Astrocyte (in vitro differentiated cells and primary cell): ENCODE data around the gene WFDC12. TPM values are rescaled to one million over a fixed set of nuclear protein-coding genes. Genes with fewer than 3 reads are reported as not detected.

Source experiments
- DNase-seq: peaks from one replicate; pipeline ENCODE4 v3.0.0-alpha.2; 2010; ENCODE audit warnings: low read depth
- FAIRE-seq: peaks from 2 replicates; lab custom pipeline; 2011; peaks lifted over from hg19 to GRCh38; lab: Jason Lieb, UNC
- H2AFZ ChIP-seq: 2 replicates; pipeline ENCODE4 v1.6.0; 2012; ENCODE audit warnings: low read depth, low read length, inconsistent platforms
- H3K27ac ChIP-seq: 2 replicates; pipeline ENCODE4 v1.5.1; 2011; ENCODE audit warnings: low read depth, low read length, inconsistent platforms
- H3K27me3 ChIP-seq: 2 replicates; pipeline ENCODE4 v1.6.0; 2011; ENCODE audit warnings: low read length, inconsistent platforms; ENCODE audit not compliant: insufficient read depth
- H3K36me3 ChIP-seq: 2 replicates; pipeline ENCODE4 v1.5.1; 2011; ENCODE audit warnings: low read length, inconsistent platforms; ENCODE audit not compliant: insufficient read depth
- H3K4me1 ChIP-seq: 2 replicates; pipeline ENCODE4 v1.5.1; 2011; ENCODE audit warnings: low read length, inconsistent platforms; ENCODE audit not compliant: insufficient read depth
- H3K4me2 ChIP-seq: 2 replicates; pipeline ENCODE4 v1.6.0; 2012; ENCODE audit warnings: low read length, inconsistent platforms
- H3K4me3 ChIP-seq: 2 replicates; pipeline ENCODE4 v1.5.1; 2011; ENCODE audit warnings: low read depth, mild to moderate bottlenecking, low read length, inconsistent platforms; ENCODE audit not compliant: insufficient read depth
- H3K79me2 ChIP-seq: 2 replicates; pipeline ENCODE4 v1.6.0; 2012; ENCODE audit warnings: mild to moderate bottlenecking, low read length, inconsistent platforms; ENCODE audit not compliant: insufficient read depth
- H3K9ac ChIP-seq: 2 replicates; pipeline ENCODE4 v1.6.0; 2012; ENCODE audit warnings: mild to moderate bottlenecking, low read length, inconsistent platforms
- H3K9me3 ChIP-seq: 2 replicates; pipeline ENCODE4 v1.5.1; 2012; ENCODE audit warnings: low read depth, mild to moderate bottlenecking, low read length, inconsistent platforms; ENCODE audit not compliant: insufficient read depth
- H4K20me1 ChIP-seq: 2 replicates; pipeline ENCODE4 v1.6.0; 2012; ENCODE audit warnings: low read length, inconsistent platforms; ENCODE audit not compliant: insufficient read depth
- H3K27ac Mint-ChIP-seq: one replicate; pipeline ENCODE4 v1.8.0; 2021; ENCODE audit warnings: mild to moderate bottlenecking, mixed read lengths; ENCODE audit not compliant: unreplicated experiment
- H3K27me3 Mint-ChIP-seq: one replicate; pipeline ENCODE4 v1.8.0; 2021; ENCODE audit warnings: low read depth, mixed read lengths; ENCODE audit not compliant: unreplicated experiment
- H3K36me3 Mint-ChIP-seq: one replicate; pipeline ENCODE4 v1.8.0; 2021; ENCODE audit warnings: low read depth, mixed read lengths; ENCODE audit not compliant: unreplicated experiment
- H3K4me1 Mint-ChIP-seq: one replicate; pipeline ENCODE4 v1.8.0; 2021; ENCODE audit warnings: low read depth, mixed read lengths; ENCODE audit not compliant: unreplicated experiment
- H3K4me3 Mint-ChIP-seq: one replicate; pipeline ENCODE4 v1.8.0; 2021; ENCODE audit warnings: mild to moderate bottlenecking, moderate library complexity, mixed read lengths; ENCODE audit not compliant: unreplicated experiment
- H3K9me3 Mint-ChIP-seq: one replicate; pipeline ENCODE4 v1.8.0; 2021; ENCODE audit warnings: mild to moderate bottlenecking, mixed read lengths; ENCODE audit not compliant: unreplicated experiment
- EZH2 ChIP-seq: IDR thresholded peaks from 2 replicates; pipeline ENCODE4 v1.6.1; 2012; ENCODE audit warnings: mild to moderate bottlenecking, low read length, inconsistent platforms; ENCODE audit not compliant: insufficient read depth
- total RNA-seq: library from RNA; stranded (reverse); gene quantifications from 2 replicates; pipeline ENCODE4 v1.2.1, GENCODE V29; 2021
- TF ChIP-seq, protein P1 (sequence below): IDR thresholded peaks from 2 replicates; pipeline ENCODE4 v1.5.1; 2011; ENCODE audit warnings: low read depth, mild to moderate bottlenecking, inconsistent platforms, low read length, moderate library complexity; ENCODE audit not compliant: insufficient read depth

Gene WFDC12
- total RNA-seq, 1 donor from 2014 or later: not detected

DNA sequence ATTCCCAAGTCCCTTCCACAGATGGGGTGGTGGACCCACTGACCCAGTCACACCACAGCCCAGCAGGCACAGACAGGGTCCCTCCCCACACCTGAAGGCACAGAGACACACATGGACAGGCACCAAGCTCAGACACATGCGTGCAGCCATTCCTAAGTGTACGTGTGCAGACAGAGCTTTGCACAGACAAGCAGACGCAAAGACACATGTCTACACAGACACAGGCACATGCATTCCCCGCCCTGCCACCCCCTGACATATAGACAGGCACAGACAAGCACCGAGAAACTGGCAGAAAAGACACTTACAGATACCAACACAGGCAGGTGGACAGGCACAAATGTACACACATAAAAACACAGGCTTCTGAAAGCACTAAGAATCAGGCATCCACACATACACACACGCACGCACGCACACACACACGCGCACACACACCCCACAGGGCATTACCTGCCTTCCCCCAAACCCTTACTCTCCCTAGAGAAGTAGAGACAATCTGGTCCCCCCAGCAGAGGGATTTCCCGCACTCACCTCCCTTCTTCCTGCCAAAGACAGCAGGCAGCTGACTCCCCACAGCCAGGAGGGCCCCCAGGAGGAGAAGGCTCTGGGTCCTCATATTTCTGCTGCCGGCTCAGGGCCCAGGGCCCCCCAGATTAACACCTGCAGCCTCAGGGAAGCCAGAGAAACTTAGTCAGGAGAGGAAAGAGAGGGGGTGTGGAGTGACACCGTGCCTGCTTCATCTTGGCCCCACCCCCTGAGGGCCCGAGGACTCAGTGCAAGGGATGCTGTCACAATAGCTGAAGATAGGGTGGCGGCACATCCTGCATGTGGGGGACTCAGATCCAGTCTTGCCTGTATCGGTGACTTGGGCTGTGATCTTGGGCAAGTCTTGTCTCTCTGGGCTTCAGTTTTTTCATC, 9.5 kb downstream of the WFDC12 start, which contains the start of gene WFDC5:
Gene WFDC5 (minus strand): TSS at position 710 of the 921 bp plus-strand sequence. CDS start 91 bp downstream, at position 619.
- Mint-ChIP-seq H3K4me3 (no peak within 1 kb of the TSS), H3K27ac (no peak within 1 kb of the TSS), H3K27me3 (peaks cover 19% of the 10 kb centered on the region), H3K4me1 (no peaks in the 10 kb centered on the region), H3K9me3 (no peaks in the 10 kb centered on the region), H3K36me3 (no peaks in the 10 kb centered on the region)
- no peak for DNase-seq
- FAIRE-seq: no peak
- no peak within 1 kb of the TSS for H3K4me3 ChIP-seq
- peaks cover 15% of the 10 kb centered on the region for H3K27me3 ChIP-seq
- H3K79me2 ChIP-seq: no peaks in the 10 kb centered on the region
- H2AFZ ChIP-seq: no peak within 1 kb of the TSS
- no peaks in the 10 kb centered on the region for H4K20me1 ChIP-seq
- H3K4me1 ChIP-seq: no peaks in the 10 kb centered on the region
- no peak within 1 kb of the TSS for H3K4me2 ChIP-seq
- no peaks in the 10 kb centered on the region for H3K36me3 ChIP-seq
- no peak within 1 kb of the TSS for H3K27ac ChIP-seq
- no peak within 1 kb of the TSS for H3K9ac ChIP-seq
- TF ChIP-seq, protein P1, sequence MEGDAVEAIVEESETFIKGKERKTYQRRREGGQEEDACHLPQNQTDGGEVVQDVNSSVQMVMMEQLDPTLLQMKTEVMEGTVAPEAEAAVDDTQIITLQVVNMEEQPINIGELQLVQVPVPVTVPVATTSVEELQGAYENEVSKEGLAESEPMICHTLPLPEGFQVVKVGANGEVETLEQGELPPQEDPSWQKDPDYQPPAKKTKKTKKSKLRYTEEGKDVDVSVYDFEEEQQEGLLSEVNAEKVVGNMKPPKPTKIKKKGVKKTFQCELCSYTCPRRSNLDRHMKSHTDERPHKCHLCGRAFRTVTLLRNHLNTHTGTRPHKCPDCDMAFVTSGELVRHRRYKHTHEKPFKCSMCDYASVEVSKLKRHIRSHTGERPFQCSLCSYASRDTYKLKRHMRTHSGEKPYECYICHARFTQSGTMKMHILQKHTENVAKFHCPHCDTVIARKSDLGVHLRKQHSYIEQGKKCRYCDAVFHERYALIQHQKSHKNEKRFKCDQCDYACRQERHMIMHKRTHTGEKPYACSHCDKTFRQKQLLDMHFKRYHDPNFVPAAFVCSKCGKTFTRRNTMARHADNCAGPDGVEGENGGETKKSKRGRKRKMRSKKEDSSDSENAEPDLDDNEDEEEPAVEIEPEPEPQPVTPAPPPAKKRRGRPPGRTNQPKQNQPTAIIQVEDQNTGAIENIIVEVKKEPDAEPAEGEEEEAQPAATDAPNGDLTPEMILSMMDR: no peak
- TF ChIP-seq EZH2: no peak
- H3K9me3 ChIP-seq: no peaks in the 10 kb centered on the region

DNA sequence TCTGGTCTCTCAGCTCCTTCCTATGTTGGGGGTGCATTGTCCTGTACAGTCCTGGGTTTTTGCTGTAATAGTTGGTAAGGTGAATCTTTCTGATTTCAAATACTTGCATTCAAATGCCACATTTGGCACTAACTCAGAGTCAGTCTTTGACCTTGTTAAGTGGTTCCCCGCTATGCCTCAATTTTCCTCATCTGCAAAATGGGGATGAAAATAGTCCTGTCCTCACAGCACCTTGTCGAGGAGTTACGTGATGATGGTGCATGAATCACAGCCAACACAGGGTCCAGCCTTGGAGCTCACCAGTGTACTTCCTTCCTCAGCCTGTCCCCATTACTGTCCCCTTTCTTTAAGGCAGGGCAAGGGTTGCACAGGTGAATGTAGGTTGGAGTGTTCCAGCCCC, 10.4 kb downstream of the WFDC12 start:
- H3K4me2 ChIP-seq: no peak overlapping the region
- no peak overlapping the region for H3K27ac Mint-ChIP-seq
- no peak overlapping the region for H2AFZ ChIP-seq
- H3K79me2 ChIP-seq: no peaks in the 10 kb centered on the region
- H3K27me3 ChIP-seq: peaks cover 15% of the 10 kb centered on the region
- no peaks in the 10 kb centered on the region for H3K4me1 ChIP-seq
- H3K9me3 ChIP-seq: no peaks in the 10 kb centered on the region
- no peaks in the 10 kb centered on the region for H3K9me3 Mint-ChIP-seq
- no peaks in the 10 kb centered on the region for H3K36me3 Mint-ChIP-seq
- no peak overlapping the region for H3K4me3 Mint-ChIP-seq
- TF ChIP-seq, protein P1: no peak
- no peak for TF ChIP-seq EZH2
- no peaks in the 10 kb centered on the region for H4K20me1 ChIP-seq
- no peak overlapping the region for H3K4me3 ChIP-seq
- DNase-seq (no peak), FAIRE-seq (no peak)
- no peak overlapping the region for H3K27ac ChIP-seq
- peaks cover 21% of the 10 kb centered on the region for H3K27me3 Mint-ChIP-seq
- no peak overlapping the region for H3K9ac ChIP-seq
- no peaks in the 10 kb centered on the region for H3K4me1 Mint-ChIP-seq
- no peaks in the 10 kb centered on the region for H3K36me3 ChIP-seq

DNA sequence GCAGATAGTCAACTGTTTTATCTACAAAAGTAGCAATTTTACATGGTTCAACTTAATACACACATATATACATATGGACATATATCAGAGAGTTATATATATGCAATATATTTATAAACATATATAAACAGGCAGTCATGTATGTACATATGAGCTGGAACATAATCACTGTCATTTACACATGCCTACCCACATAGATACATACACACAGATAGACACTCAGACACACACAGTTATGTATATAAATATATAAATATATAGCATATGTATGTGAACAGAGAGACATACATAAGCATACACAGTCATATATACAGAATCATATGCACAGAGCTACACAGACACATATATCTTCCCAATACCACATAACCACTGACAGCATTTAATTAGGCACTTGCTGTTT, 11.5 kb downstream of the WFDC12 start:
- no peaks in the 10 kb centered on the region for H3K9me3 Mint-ChIP-seq

More for the DNA sequence above, 11.5 kb downstream of the WFDC12 start:
- Histone ChIP-seq H3K27me3 (peaks cover 15% of the 10 kb centered on the region), H3K36me3 (no peaks in the 10 kb centered on the region), H3K27ac (no peak overlapping the region), H3K4me1 (no peaks in the 10 kb centered on the region), H4K20me1 (no peaks in the 10 kb centered on the region), H3K79me2 (no peaks in the 10 kb centered on the region), H3K9ac (no peak overlapping the region), H3K4me2 (no peak overlapping the region), H2AFZ (no peak overlapping the region), H3K9me3 (no peaks in the 10 kb centered on the region), H3K4me3 (no peak overlapping the region)
- Mint-ChIP-seq H3K36me3 (no peaks in the 10 kb centered on the region), H3K27ac (no peak overlapping the region), H3K27me3 (peaks cover 21% of the 10 kb centered on the region), H3K4me3 (no peak overlapping the region), H3K4me1 (no peaks in the 10 kb centered on the region)
- FAIRE-seq: no peak
- DNase-seq: no peak
- no peak for TF ChIP-seq EZH2
- TF ChIP-seq, protein P1: no peak
